D341Med (cell line): ENCODE results near the gene ATF7.

Experiments used
- DNase-seq: peaks from one replicate; pipeline ENCODE4 v3.0.0; 2012; ENCODE audit warnings: low spot score

ATF7 gene

GRCh38 chr12:53500142-53500775, 125.9 kb downstream of the ATF7 start:
- DNase-seq, result no peak

- DNase-seq, result peak; percentile 71
These were observed 126.7 kb downstream of the ATF7 start, which contains the start of gene MAP3K12 for GRCh38 chr12:53499266-53500141. TSS of gene MAP3K12 (minus strand) at chr12:53499458. CDS start at chr12:53487391, 12,067 bp downstream.

GRCh38 chr12:53498235-53498630, 127.9 kb downstream of the ATF7 start:
- DNase-seq, result no peak

GRCh38 chr12:53497461-53497860, 128.7 kb downstream of the ATF7 start:
- no peak for DNase-seq

- DNase-seq, result no peak
These were observed 129.5 kb downstream of the ATF7 start for GRCh38 chr12:53496752-53497032.

GRCh38 chr12:53495903-53496751, 130.1 kb downstream of the ATF7 start:
- no peak for DNase-seq

GRCh38 chr12:53493610-53494391, 132.4 kb downstream of the ATF7 start:
- DNase-seq, result no peak

GRCh38 chr12:53492830-53493609, 133.2 kb downstream of the ATF7 start:
- DNase-seq, result peak; percentile 96

- DNase-seq, result peak; percentile 46
These were observed 134.0 kb downstream of the ATF7 start for GRCh38 chr12:53492188-53492587.

GRCh38 chr12:53489242-53489864, 136.8 kb downstream of the ATF7 start:
- no peak for DNase-seq

- DNase-seq, result no peak
These were observed 139.3 kb downstream of the ATF7 start for GRCh38 chr12:53486736-53487487.

GRCh38 chr12:53485955-53486735, 140.0 kb downstream of the ATF7 start:
- DNase-seq, result no peak

GRCh38 chr12:53484686-53485575, 141.3 kb downstream of the ATF7 start:
- no peak for DNase-seq

- DNase-seq, result no peak
These were observed 142.2 kb downstream of the ATF7 start for GRCh38 chr12:53483979-53484377.

- no peak for DNase-seq
These were observed 142.8 kb downstream of the ATF7 start for GRCh38 chr12:53483225-53483978.

- DNase-seq, result no peak
These were observed 143.5 kb downstream of the ATF7 start for GRCh38 chr12:53482626-53483168.
